Measurements from ENCODE around the gene SLC24A3. TPM values are rescaled to one million over a fixed set of nuclear protein-coding genes. Genes with fewer than 3 reads are reported as not detected.

The SLC24A3 gene
- total and polyA plus RNA-seq, 2 of the 13 experiments (the other 11 are each of a cell fraction or from before 2014, with no cell fraction given) = not detected

GRCh38 chr20:19304886-19305415, 92.5 kb downstream of the SLC24A3 start:
- in situ Hi-C loops (cut with HindIII; ENCODE audit: extremely low pct_ligation_motif_present, low pct_unique_long_range_greater_than_20kb) (no loop called here), intact Hi-C loops (cut with micrococcal nuclease; ENCODE audit: unreplicated experiment) (no loop called here)
- TF ChIP-seq ZNF839 (CRISPR knock-in tag; IDR thresholded peaks at IDR 0.05; ENCODE audit: borderline replicate concordance) (no peak), ZNF766 (CRISPR knock-in tag; IDR thresholded peaks at IDR 0.05; ENCODE audit: borderline replicate concordance) (no peak), HOXA9 (CRISPR knock-in tag; IDR thresholded peaks at IDR 0.05; ENCODE audit: borderline replicate concordance) (no peak), CSRNP1 (CRISPR knock-in tag; IDR thresholded peaks at IDR 0.05) (no peak), ZNF367 (CRISPR knock-in tag; IDR thresholded peaks at IDR 0.05; ENCODE audit: borderline replicate concordance) (no peak), PHF21A (CRISPR knock-in tag; IDR thresholded peaks at IDR 0.05) (no peak), CEBPZ (IDR thresholded peaks at IDR 0.05; ENCODE audit: low read length) (no peak), FOXJ3 (CRISPR knock-in tag; IDR thresholded peaks at IDR 0.05; ENCODE audit: borderline replicate concordance) (no peak), ZNF780A (CRISPR knock-in tag; IDR thresholded peaks at IDR 0.05) (no peak), CCDC6 (CRISPR knock-in tag; IDR thresholded peaks at IDR 0.05) (no peak), KDM1A (CRISPR knock-in tag; IDR thresholded peaks at IDR 0.05) (no peak), SCMH1 (CRISPR knock-in tag; IDR thresholded peaks at IDR 0.05; ENCODE audit: borderline replicate concordance) (no peak), GLMP (CRISPR knock-in tag; IDR thresholded peaks at IDR 0.05; ENCODE audit: borderline replicate concordance) (no peak), ZNF256 (CRISPR knock-in tag; conservative IDR thresholded peaks at IDR 0.05) (no peak), PHB2 (IDR thresholded peaks at IDR 0.05; ENCODE audit: partially characterized antibody) (no peak), HIVEP1 (CRISPR knock-in tag; IDR thresholded peaks at IDR 0.05) (no peak), ZNF124 (CRISPR knock-in tag; IDR thresholded peaks at IDR 0.05) (no peak), TRIM22 (IDR thresholded peaks at IDR 0.05) (no peak), FOXO1 (CRISPR knock-in tag; IDR thresholded peaks at IDR 0.05) (no peak)
- POLR2A ChIA-PET = no interaction called here
- ATAC-seq (no peak), FAIRE-seq (no peak), DNase-seq (ENCODE audit: low spot score) (no peak)
- Histone ChIP-seq H2AFZ (ENCODE audit: low read length) (no peak overlapping the region), H3K27ac (ENCODE audit: extremely low read length, insufficient read depth, low read length) (no peak overlapping the region), H3K9me3 (ENCODE audit: low read length) (peaks cover 10% of the 10 kb centered on the region; the same call in 1 of the 2 replicates), H3K4me2 (ENCODE audit: low read depth, low read length) (no peak overlapping the region), H3K4me3 (replicated peaks in 1 of 3; ENCODE audit: insufficient read depth in 1 of 3, low read depth in 2 of 3, low read length in 3 of 3) (no peak overlapping the region), H3K27me3 (ENCODE audit: control insufficient read depth in 1 of 2, insufficient read depth in 2 of 2, low read length in 2 of 2) (no peaks in the 10 kb centered on the region), H4K20me1 (ENCODE audit: insufficient read depth, low read length) (no peaks in the 10 kb centered on the region), H3K4me1 (ENCODE audit: insufficient read depth, low read length) (no peaks in the 10 kb centered on the region), H3K79me2 (ENCODE audit: insufficient read depth, low read length) (no peaks in the 10 kb centered on the region), H3K36me3 (replicated peaks in 1 of 2; ENCODE audit: control insufficient read depth in 1 of 2, insufficient read depth in 2 of 2, low read length in 2 of 2) (no peaks in the 10 kb centered on the region), H3K9ac (ENCODE audit: insufficient read depth, low read depth, low read length) (no peak overlapping the region)
- 15% methylated on average over 3 of the region's 3 CpGs for WGBS (ENCODE audit: low lambda C conversion rate)
- no TSS peak for BruUV-seq (replicated peaks)
- CTCF ChIA-PET (ENCODE audit: low intra/inter-chr PET ratio, low total read pairs) = no interaction called here
